AG04450 (cell line): ENCODE data around the gene KAT6B. TPM values are rescaled to one million over a fixed set of nuclear protein-coding genes. Genes with fewer than 3 reads are reported as not detected.

Experiments used
- CTCF ChIA-PET: fragments of 300-600, 350-600 bp; formaldehyde crosslinking; extraction: SDS; loops from one replicate; lab custom pipeline; 2022; ENCODE audit warnings: antibody characterized with exemption, inconsistent platforms; lab: Charles Lee
- POLR2A ChIA-PET: fragments of 350-600 bp; formaldehyde crosslinking; extraction: SDS; loops from one replicate; lab custom pipeline; 2021; ENCODE audit warnings: antibody characterized with exemption, inconsistent platforms; lab: Yijun Ruan, JAX
- DNase-seq: peaks from one replicate; pipeline ENCODE4 v3.0.0-alpha.2; 2011; ENCODE audit warnings: low read depth, low spot score
- H3K27ac ChIP-seq: one replicate; pipeline ENCODE4 v1.5.1; 2012; ENCODE audit warnings: low read depth, low read length, control low read depth
- H3K27me3 ChIP-seq: one replicate; pipeline ENCODE4 v1.6.0; 2012; ENCODE audit warnings: low read length; ENCODE audit not compliant: control insufficient read depth, insufficient read depth
- H3K4me3 ChIP-seq: 2 replicates; pipeline ENCODE4 v1.5.1; 2011; ENCODE audit warnings: mild to moderate bottlenecking, low read depth, low read length, control low read depth
- H3K9me3 ChIP-seq: 2 replicates; pipeline ENCODE4 v1.5.1; 2012; ENCODE audit warnings: low read length; ENCODE audit not compliant: control insufficient read depth, insufficient read depth
- CTCF ChIP-seq: IDR thresholded peaks from 2 replicates; pipeline ENCODE4 v1.5.1; 2011; ENCODE audit warnings: low read depth, low read length, control low read depth, inconsistent platforms
- polyA plus RNA-seq: library from polyadenylated mRNA; depleted of rRNA; stranded (reverse); fragments of >200 nt; gene quantifications from 2 replicates; pipeline ENCODE4 v1.2.3, GENCODE V29; 2011

The KAT6B gene
- polyA plus RNA-seq, 1 experiment, result 10.4 TPM

GRCh38 chr10:74863551-74863950, 37.2 kb downstream of the KAT6B start:
- CTCF ChIA-PET, result no interaction called here
- POLR2A ChIA-PET, result no interaction called here
- H3K4me3 ChIP-seq, result no peak overlapping the region
- no peaks in the 10 kb centered on the region for H3K27me3 ChIP-seq
- H3K9me3 ChIP-seq, result no peaks in the 10 kb centered on the region
- H3K27ac ChIP-seq, result no peak overlapping the region
- no peak for DNase-seq
- no peak for TF ChIP-seq CTCF

- no peak overlapping the region for H3K27ac ChIP-seq
- POLR2A ChIA-PET, result no interaction called here
- H3K27me3 ChIP-seq, result no peaks in the 10 kb centered on the region
- no peak for TF ChIP-seq CTCF
- no peaks in the 10 kb centered on the region for H3K9me3 ChIP-seq
- no peak for DNase-seq
- CTCF ChIA-PET, result no interaction called here
- H3K4me3 ChIP-seq, result no peak overlapping the region
These were observed 41.0 kb downstream of the KAT6B start for GRCh38 chr10:74867351-74867750.

- no peak for TF ChIP-seq CTCF
- no peak for DNase-seq
- Histone ChIP-seq H3K27ac (no peak overlapping the region), H3K27me3 (no peaks in the 10 kb centered on the region), H3K4me3 (no peak overlapping the region), H3K9me3 (no peaks in the 10 kb centered on the region)
- ChIA-PET CTCF (no interaction called here), POLR2A (no interaction called here)
These were observed 42.1 kb downstream of the KAT6B start for GRCh38 chr10:74868392-74868977.

- CTCF ChIA-PET, result no interaction called here
- H3K9me3 ChIP-seq, result no peaks in the 10 kb centered on the region
- no peak for TF ChIP-seq CTCF
- DNase-seq, result no peak
- POLR2A ChIA-PET, result no interaction called here
- H3K27me3 ChIP-seq, result no peaks in the 10 kb centered on the region
- H3K4me3 ChIP-seq, result no peak overlapping the region
- H3K27ac ChIP-seq, result no peak overlapping the region
These were observed 43.2 kb downstream of the KAT6B start for GRCh38 chr10:74869635-74870034.

- H3K27ac ChIP-seq, result no peak overlapping the region
- no peaks in the 10 kb centered on the region for H3K9me3 ChIP-seq
- ChIA-PET CTCF (no interaction called here), POLR2A (interaction anchor here (0.9 kb wide), 1 partner anchor 44 kb away, joined by 4 read pairs; the partner anchor contains the start of gene KAT6B)
- TF ChIP-seq CTCF, result no peak
- H3K4me3 ChIP-seq, result no peak overlapping the region
- no peaks in the 10 kb centered on the region for H3K27me3 ChIP-seq
- DNase-seq, result no peak
These were observed 43.8 kb downstream of the KAT6B start for GRCh38 chr10:74870191-74870590.
